Measurements from ENCODE around the gene HLA-DRB1.

- TF ChIP-seq GATA3 (IDR thresholded peaks at IDR 0.05; ENCODE audit: low read depth, low read length), result no peak
- TF ChIP-seq GATA2 (IDR thresholded peaks at IDR 0.05; ENCODE audit: low read depth, low read length), result no peak
Observed at GRCh38 chr6:32609391-32609730, 19.7 kb upstream of the HLA-DRB1 start.
